ENCODE measurements around the gene CTSW.
"Not testable (repeated sequence)": the region's sequence is repeated elsewhere in the genome, so short reads cannot be mapped to it uniquely, and the experiment has no call there.

CTSW gene

GRCh38 chr11:65879617-65880016 is at the start of gene CTSW:
CTSW (plus strand) TSS chr11:65879837; CDS start chr11:65879855, 18 bp downstream.
- ChIA-PET CTCF (interaction anchor here (1.4 to 1.7 kb wide), 2 partner anchors 9 to 168 kb away, joined by 4 to 6 read pairs; partner anchors contain the start of genes FIBP and KAT5), POLR2A (interaction anchor here (1.6 to 1.7 kb wide), 2 partner anchors 9 to 11 kb away, joined by 6 to 7 read pairs; partner anchors contain the start of gene FIBP)
- no peak within 1 kb of the TSS for H3K27ac ChIP-seq (ENCODE audit: extremely low read depth, low read depth, low read length)
- H3K4me1 ChIP-seq (ENCODE audit: control insufficient read depth, insufficient read depth, low read length) = no peaks in the 10 kb centered on the region
- no peak for TF ChIP-seq ZNF48 (tag by site-specific recombination; IDR thresholded peaks at IDR 0.05)
- TF ChIP-seq ZBTB26 (tag by site-specific recombination; optimal IDR thresholded peaks at IDR 0.05) = no peak
- no peak for TF ChIP-seq ZSCAN4 (tag by site-specific recombination; IDR thresholded peaks at IDR 0.05)
- TF ChIP-seq ZNF19 (tag by site-specific recombination; IDR thresholded peaks at IDR 0.05; ENCODE audit: low read depth) = no peak
- no peak for TF ChIP-seq ZNF211 (tag by site-specific recombination; IDR thresholded peaks at IDR 0.05; ENCODE audit: low read depth)
- H3K4me3 ChIP-seq (ENCODE audit: low read depth, low read length) = no peak within 1 kb of the TSS
- H3K9me3 ChIP-seq (ENCODE audit: control insufficient read depth, insufficient read depth, low read depth, low read length) = no peaks in the 10 kb centered on the region
- peaks cover 0 to 28% of the 10 kb centered on the region in 2 experiments; a peak in 1 of 3 replicates for H3K36me3 ChIP-seq (ENCODE audit: control insufficient read depth in 2 of 2, insufficient read depth in 1 of 2, low read length in 2 of 2)

GRCh38 chr11:65832231-65832630 is 47.4 kb upstream of the CTSW start:
- POLR2A ChIA-PET = interaction anchor here (0.7 to 1.4 kb wide), 3 partner anchors 17 to 169 kb away, joined by 3 read pairs; partner anchors contain the start of gene RELA
- not testable (repeated sequence) for H3K27ac ChIP-seq (ENCODE audit: extremely low read depth, low read depth, low read length); H3K4me3 ChIP-seq (ENCODE audit: low read depth, low read length); H3K9me3 ChIP-seq (ENCODE audit: control insufficient read depth, insufficient read depth, low read depth, low read length); H3K4me1 ChIP-seq (ENCODE audit: control insufficient read depth, insufficient read depth, low read length); H3K36me3 ChIP-seq (ENCODE audit: control insufficient read depth in 2 of 2, insufficient read depth in 1 of 2, low read length in 2 of 2)
- peak; percentile 62; the same call in 1 of the 2 replicates for TF ChIP-seq ZNF394 (tag by site-specific recombination; IDR thresholded peaks at IDR 0.05; ENCODE audit: borderline replicate concordance)
- CTCF ChIA-PET = interaction anchor here (0.7 to 2.8 kb wide), 8 partner anchors 12 to 291 kb away, joined by 3 to 8 read pairs (median 4); partner anchors contain the start of genes CCDC85B and KAT5

- CTCF ChIA-PET = interaction anchor here (0.6 to 2.8 kb wide), 5 partner anchors 15 to 184 kb away, joined by 3 to 6 read pairs (median 3); partner anchors contain the start of gene MUS81
- POLR2A ChIA-PET = interaction anchor here (0.7 to 0.9 kb wide), 3 partner anchors 16 to 38 kb away, joined by 3 to 4 read pairs (median 3); no protein-coding TSS in a partner anchor
Observed at GRCh38 chr11:65833297-65834030, 46.2 kb upstream of the CTSW start, which contains the start of gene SNX32. SNX32 (plus strand) TSS chr11:65833963; CDS start chr11:65834066, 103 bp downstream.

GRCh38 chr11:65834202-65834601 is 45.4 kb upstream of the CTSW start:
- CTCF ChIA-PET = interaction anchor here (1.3 kb wide), 1 partner anchor 16 kb away, joined by 4 read pairs; no protein-coding TSS in a partner anchor
- POLR2A ChIA-PET = interaction anchor here (0.7 kb wide), 2 partner anchors 15 to 37 kb away, joined by 3 to 4 read pairs; no protein-coding TSS in a partner anchor
- no peaks in the 10 kb centered on the region for H3K9me3 ChIP-seq (ENCODE audit: control insufficient read depth, insufficient read depth, low read depth, low read length)
- no peaks in the 10 kb centered on the region for H3K4me1 ChIP-seq (ENCODE audit: control insufficient read depth, insufficient read depth, low read length)
- H3K27ac ChIP-seq (ENCODE audit: extremely low read depth, low read depth, low read length) = no peak overlapping the region
- no peaks in the 10 kb centered on the region for H3K36me3 ChIP-seq (ENCODE audit: control insufficient read depth in 2 of 2, insufficient read depth in 1 of 2, low read length in 2 of 2)
- peak overlapping the region; percentile 39 for H3K4me3 ChIP-seq (ENCODE audit: low read depth, low read length)
- TF ChIP-seq ZNF114 (tag by site-specific recombination; IDR thresholded peaks at IDR 0.05) (no peak), WT1 (tag by site-specific recombination; IDR thresholded peaks at IDR 0.05) (no peak), ZSCAN4 (tag by site-specific recombination; IDR thresholded peaks at IDR 0.05) (peak; percentile 27; the same call in 1 of the 2 replicates), ZNF10 (tag by site-specific recombination; IDR thresholded peaks at IDR 0.05) (no peak), ZNF48 (tag by site-specific recombination; IDR thresholded peaks at IDR 0.05) (no peak), ZNF112 (tag by site-specific recombination; IDR thresholded peaks at IDR 0.05) (peak; percentile 22; the same call in 1 of the 2 replicates), ZNF18 (tag by site-specific recombination; IDR thresholded peaks at IDR 0.05) (no peak), ZIC2 (tag by site-specific recombination; IDR thresholded peaks at IDR 0.05) (no peak), ZNF76 (tag by site-specific recombination; IDR thresholded peaks at IDR 0.05; ENCODE audit: borderline replicate concordance, low read depth) (no peak), ZBTB21 (tag by site-specific recombination; IDR thresholded peaks at IDR 0.05) (no peak)

More at GRCh38 chr11:65833297-65834030, 46.2 kb upstream of the CTSW start, which contains the start of gene SNX32:
- H3K9me3 ChIP-seq (ENCODE audit: control insufficient read depth, insufficient read depth, low read depth, low read length) = no peaks in the 10 kb centered on the region
- no peaks in the 10 kb centered on the region for H3K36me3 ChIP-seq (ENCODE audit: control insufficient read depth in 2 of 2, insufficient read depth in 1 of 2, low read length in 2 of 2)
- H3K27ac ChIP-seq (ENCODE audit: extremely low read depth, low read depth, low read length) = no peak within 1 kb of the TSS
- H3K4me3 ChIP-seq (ENCODE audit: low read depth, low read length) = peak within 1 kb of the TSS; percentile 39
- H3K4me1 ChIP-seq (ENCODE audit: control insufficient read depth, insufficient read depth, low read length) = no peaks in the 10 kb centered on the region
- TF ChIP-seq PBX3 (CRISPR knock-in tag; IDR thresholded peaks at IDR 0.05) (peak; percentile 95; the same call in 1 of the 2 replicates), SP2 (tag by site-specific recombination; IDR thresholded peaks at IDR 0.05) (peak; percentile 73), ZNF391 (tag by site-specific recombination; IDR thresholded peaks at IDR 0.05; ENCODE audit: borderline replicate concordance, low read depth) (no peak)

Data from HEK293 (cell line).